OCI-LY3 (cell line): Measurements from ENCODE around the gene GPBAR1.

Experiments used
- EZH2phosphoT487 ChIP-seq: fragments of 200-600 bp; shearing (Covaris generic); IDR thresholded peaks from 2 replicates; pipeline ENCODE4 v1.6.1; 2018; ENCODE audit warnings: antibody characterized with exemption, mixed run types, low read depth
- TF ChIP-seq, protein P1 (sequence below): fragments of 200-600, 300-600 bp; sonication (generic); IDR thresholded peaks from 2 replicates; pipeline ENCODE4 v1.5.1; 2014; ENCODE audit warnings: antibody characterized with exemption, low read length, low read depth

DNA sequence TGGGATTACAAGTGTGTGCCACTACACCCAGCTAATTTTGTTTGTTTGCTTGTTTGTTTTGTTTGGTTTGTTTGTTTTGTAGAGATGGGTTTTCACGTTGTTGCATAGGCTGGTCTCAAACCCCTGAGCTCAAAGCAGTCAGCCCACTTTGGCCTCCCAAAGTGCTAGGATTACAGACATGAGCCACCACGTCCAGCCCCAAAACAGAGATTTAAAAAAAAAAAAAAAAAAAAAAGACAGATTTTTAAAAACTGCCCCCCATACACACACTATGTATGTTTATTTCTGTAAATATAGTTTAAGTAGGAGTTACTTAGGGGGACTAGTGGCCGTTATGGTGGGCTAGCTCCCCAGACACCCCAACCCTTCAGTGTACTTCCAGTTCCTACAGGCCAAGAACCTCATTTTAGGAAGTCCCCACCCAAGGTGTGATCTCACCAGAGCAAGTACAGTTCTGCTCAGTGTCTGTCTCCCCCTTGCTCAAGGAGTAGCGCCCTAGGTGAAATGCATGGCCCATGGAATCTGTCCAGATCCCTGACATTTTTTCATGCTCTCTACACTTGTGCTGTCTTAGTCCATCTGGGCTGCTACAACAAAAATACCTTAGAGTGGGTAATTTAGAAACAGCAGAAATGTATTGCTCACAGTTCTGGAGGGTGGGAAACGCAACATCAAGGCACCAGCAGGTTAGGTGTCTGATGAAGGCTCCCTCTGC, 33.1 kb downstream of the GPBAR1 start:
- TF ChIP-seq, protein P1, sequence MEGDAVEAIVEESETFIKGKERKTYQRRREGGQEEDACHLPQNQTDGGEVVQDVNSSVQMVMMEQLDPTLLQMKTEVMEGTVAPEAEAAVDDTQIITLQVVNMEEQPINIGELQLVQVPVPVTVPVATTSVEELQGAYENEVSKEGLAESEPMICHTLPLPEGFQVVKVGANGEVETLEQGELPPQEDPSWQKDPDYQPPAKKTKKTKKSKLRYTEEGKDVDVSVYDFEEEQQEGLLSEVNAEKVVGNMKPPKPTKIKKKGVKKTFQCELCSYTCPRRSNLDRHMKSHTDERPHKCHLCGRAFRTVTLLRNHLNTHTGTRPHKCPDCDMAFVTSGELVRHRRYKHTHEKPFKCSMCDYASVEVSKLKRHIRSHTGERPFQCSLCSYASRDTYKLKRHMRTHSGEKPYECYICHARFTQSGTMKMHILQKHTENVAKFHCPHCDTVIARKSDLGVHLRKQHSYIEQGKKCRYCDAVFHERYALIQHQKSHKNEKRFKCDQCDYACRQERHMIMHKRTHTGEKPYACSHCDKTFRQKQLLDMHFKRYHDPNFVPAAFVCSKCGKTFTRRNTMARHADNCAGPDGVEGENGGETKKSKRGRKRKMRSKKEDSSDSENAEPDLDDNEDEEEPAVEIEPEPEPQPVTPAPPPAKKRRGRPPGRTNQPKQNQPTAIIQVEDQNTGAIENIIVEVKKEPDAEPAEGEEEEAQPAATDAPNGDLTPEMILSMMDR: no peak
- no peak for TF ChIP-seq EZH2phosphoT487
